ENCODE data around the gene PSTPIP1. TPM values are rescaled to one million over a fixed set of nuclear protein-coding genes. Genes with fewer than 3 reads are reported as not detected.

The PSTPIP1 gene
- total and polyA plus RNA-seq, 2 of the 8 experiments (the other 6 are each of a cell fraction or from before 2014, with no cell fraction given): 1.6 to 1.8 TPM

- TF ChIP-seq CEBPB (IDR thresholded peaks at IDR 0.05; ENCODE audit: low read depth, low read length) (no peak), BCL11A (IDR thresholded peaks at IDR 0.05; ENCODE audit: low read depth in 2 of 2, low read length in 2 of 2) (no peak), CBX8 (IDR thresholded peaks at IDR 0.05; ENCODE audit: borderline replicate concordance, low read depth, low read length) (no peak), EZH2 (IDR thresholded peaks at IDR 0.05; ENCODE audit: low read depth, low read length, severe bottlenecking) (no peak), SRF (IDR thresholded peaks at IDR 0.05; ENCODE audit: low read depth, low read length) (no peak), TAF1 (IDR thresholded peaks at IDR 0.05; ENCODE audit: low read depth, low read length) (no peak), CHD7 (IDR thresholded peaks at IDR 0.05; ENCODE audit: insufficient replicate concordance, low read length) (no peak)
These were observed 31.1 kb downstream of the PSTPIP1 start (continued) for GRCh38 chr15:77025941-77026411.
